ENCODE results near the gene DUOX2. TPM values are rescaled to one million over a fixed set of nuclear protein-coding genes. Genes with fewer than 3 reads are reported as not detected.

The DUOX2 gene
- total RNA-seq, 1 donor = not detected

GRCh38 chr15:45117308-45118130, 3.5 kb upstream of the DUOX2 start:
- DNase-seq (ENCODE audit: insufficient read length, low spot score, missing footprints) = peak; percentile 61
- no peak for TF ChIP-seq CTCF (IDR thresholded peaks at IDR 0.05; ENCODE audit: extremely low read depth, low read depth, low read length)
- Histone ChIP-seq H3K9me3 (ENCODE audit: low read depth, low read length) (no peaks in the 10 kb centered on the region), H3K27me3 (ENCODE audit: insufficient read depth, low read length) (peaks cover 53% of the 10 kb centered on the region), H3K27ac (ENCODE audit: low read depth, low read length) (no peak overlapping the region), H3K4me1 (ENCODE audit: insufficient read depth, low read length) (peaks cover 12% of the 10 kb centered on the region), H4K20me1 (ENCODE audit: insufficient read depth, low read length) (no peaks in the 10 kb centered on the region), H3K79me2 (ENCODE audit: insufficient read depth, low read length) (no peaks in the 10 kb centered on the region), H3K4me3 (ENCODE audit: insufficient read depth, low read length) (no peak overlapping the region), H3K4me2 (ENCODE audit: insufficient read depth, low read length) (peak overlapping the region; percentile 57), H2AFZ (ENCODE audit: low read length) (no peak overlapping the region), H3K36me3 (ENCODE audit: insufficient read depth, low read length) (no peaks in the 10 kb centered on the region)

- Histone ChIP-seq H3K4me1 (ENCODE audit: insufficient read depth, low read length) (peaks cover 5% of the 10 kb centered on the region), H3K36me3 (ENCODE audit: insufficient read depth, low read length) (no peaks in the 10 kb centered on the region), H3K79me2 (ENCODE audit: insufficient read depth, low read length) (no peaks in the 10 kb centered on the region), H3K27ac (ENCODE audit: low read depth, low read length) (no peak overlapping the region), H3K4me3 (ENCODE audit: insufficient read depth, low read length) (no peak overlapping the region), H2AFZ (ENCODE audit: low read length) (no peak overlapping the region), H3K9me3 (ENCODE audit: low read depth, low read length) (no peaks in the 10 kb centered on the region), H4K20me1 (ENCODE audit: insufficient read depth, low read length) (no peaks in the 10 kb centered on the region), H3K27me3 (ENCODE audit: insufficient read depth, low read length) (peaks cover 61% of the 10 kb centered on the region), H3K4me2 (ENCODE audit: insufficient read depth, low read length) (no peak overlapping the region)
- peak; percentile 77 for DNase-seq (ENCODE audit: insufficient read length, low spot score, missing footprints)
- no peak for TF ChIP-seq CTCF (IDR thresholded peaks at IDR 0.05; ENCODE audit: extremely low read depth, low read depth, low read length)
Measured at GRCh38 chr15:45116482-45117307, 2.7 kb upstream of the DUOX2 start.

GRCh38 chr15:45116006-45116481, 2.1 kb upstream of the DUOX2 start:
- no peaks in the 10 kb centered on the region for H3K36me3 ChIP-seq (ENCODE audit: insufficient read depth, low read length)
- H3K79me2 ChIP-seq (ENCODE audit: insufficient read depth, low read length) = no peaks in the 10 kb centered on the region
- H3K9me3 ChIP-seq (ENCODE audit: low read depth, low read length) = no peaks in the 10 kb centered on the region
- no peak for TF ChIP-seq CTCF (IDR thresholded peaks at IDR 0.05; ENCODE audit: extremely low read depth, low read depth, low read length)
- H3K4me2 ChIP-seq (ENCODE audit: insufficient read depth, low read length) = no peak overlapping the region
- no peaks in the 10 kb centered on the region for H4K20me1 ChIP-seq (ENCODE audit: insufficient read depth, low read length)
- no peak overlapping the region for H3K27ac ChIP-seq (ENCODE audit: low read depth, low read length)
- peak; percentile 76 for DNase-seq (ENCODE audit: insufficient read length, low spot score, missing footprints)
- peaks cover 65% of the 10 kb centered on the region for H3K27me3 ChIP-seq (ENCODE audit: insufficient read depth, low read length)
- H3K4me3 ChIP-seq (ENCODE audit: insufficient read depth, low read length) = no peak overlapping the region
- no peaks in the 10 kb centered on the region for H3K4me1 ChIP-seq (ENCODE audit: insufficient read depth, low read length)
- no peak overlapping the region for H2AFZ ChIP-seq (ENCODE audit: low read length)
